HG02798 (cell line): Measurements from ENCODE around the gene NYNRIN.
"Not testable (repeated sequence)": the region's sequence is repeated elsewhere in the genome, so short reads cannot be mapped to it uniquely, and the experiment has no call there.

Experiments
- ATAC-seq: cut with Tn5 transposase; IDR thresholded peaks from one replicate; pipeline ENCODE4 v1.9.1; 2021; ENCODE audit warnings: mild to moderate bottlenecking; ENCODE audit not compliant: unreplicated experiment, poor library complexity

The NYNRIN gene

GRCh38 chr14:24398653-24399446 is at the start of gene NYNRIN:
NYNRIN (plus strand) TSS chr14:24399003; CDS start chr14:24399247, 244 bp downstream.
- ATAC-seq, result no peak

- no peak for ATAC-seq
These were observed 49.1 kb upstream of the NYNRIN start for GRCh38 chr14:24349742-24350141.

GRCh38 chr14:24351517-24351916 is 47.3 kb upstream of the NYNRIN start:
- ATAC-seq, result no peak

GRCh38 chr14:24353559-24354481 is 45.0 kb upstream of the NYNRIN start:
- ATAC-seq, result no peak

GRCh38 chr14:24354482-24354825 is 44.3 kb upstream of the NYNRIN start:
- ATAC-seq, result not testable (repeated sequence)

- no peak for ATAC-seq
These were observed 43.8 kb upstream of the NYNRIN start for GRCh38 chr14:24355009-24355408.

- ATAC-seq, result no peak
These were observed 42.6 kb upstream of the NYNRIN start for GRCh38 chr14:24356208-24356607.

GRCh38 chr14:24360281-24360680 is 38.5 kb upstream of the NYNRIN start:
- ATAC-seq, result no peak

GRCh38 chr14:24361326-24361725 is 37.5 kb upstream of the NYNRIN start:
- ATAC-seq, result no peak

- no peak for ATAC-seq
These were observed 36.4 kb upstream of the NYNRIN start for GRCh38 chr14:24362241-24362960.

- ATAC-seq, result no peak
These were observed 35.4 kb upstream of the NYNRIN start for GRCh38 chr14:24363401-24363800.

GRCh38 chr14:24364841-24365240 is 34.0 kb upstream of the NYNRIN start:
- ATAC-seq, result no peak

- ATAC-seq, result peak; percentile 42
These were observed 33.0 kb upstream of the NYNRIN start for GRCh38 chr14:24365600-24366412.

- ATAC-seq, result no peak
These were observed 32.4 kb upstream of the NYNRIN start for GRCh38 chr14:24366413-24366720.

- ATAC-seq, result peak; percentile 72
These were observed 31.9 kb upstream of the NYNRIN start for GRCh38 chr14:24366721-24367513.

- ATAC-seq, result no peak
These were observed 31.1 kb upstream of the NYNRIN start, which contains the start of gene NFATC4 for GRCh38 chr14:24367514-24368211. NFATC4 (plus strand) TSS chr14:24368184; CDS start chr14:24368341, 157 bp downstream.

- ATAC-seq, result no peak
These were observed 30.6 kb upstream of the NYNRIN start for GRCh38 chr14:24368212-24368561.

- ATAC-seq, result no peak
These were observed 30.1 kb upstream of the NYNRIN start for GRCh38 chr14:24368562-24369252.
